GM21367 (cell line): Measurements from ENCODE around the gene MTHFD1L.
"Not testable (repeated sequence)": the region's sequence is repeated elsewhere in the genome, so short reads cannot be mapped to it uniquely, and the experiment has no call there.

Experiments
- ATAC-seq: cut with Tn5 transposase; IDR thresholded peaks from one replicate; pipeline ENCODE4 v1.9.1; 2021; ENCODE audit not compliant: unreplicated experiment

MTHFD1L gene

GRCh38 chr6:151113641-151114040 lies 248.1 kb downstream of the MTHFD1L start:
- no peak for ATAC-seq

- no peak for ATAC-seq
Measured at GRCh38 chr6:151118461-151119123, 253.1 kb downstream of the MTHFD1L start.

GRCh38 chr6:151119823-151120524 lies 254.5 kb downstream of the MTHFD1L start:
- ATAC-seq: no peak

- ATAC-seq: no peak
Measured at GRCh38 chr6:151121900-151122299, 256.4 kb downstream of the MTHFD1L start.

GRCh38 chr6:151123641-151124040 lies 258.1 kb downstream of the MTHFD1L start:
- ATAC-seq: not testable (repeated sequence)

GRCh38 chr6:151125242-151125641 lies 259.7 kb downstream of the MTHFD1L start:
- not testable (repeated sequence) for ATAC-seq

GRCh38 chr6:151125651-151126416 lies 260.3 kb downstream of the MTHFD1L start:
- not testable (repeated sequence) for ATAC-seq

- not testable (repeated sequence) for ATAC-seq
Measured at GRCh38 chr6:151126417-151126724, 260.9 kb downstream of the MTHFD1L start.

GRCh38 chr6:151127133-151127798 lies 261.8 kb downstream of the MTHFD1L start:
- ATAC-seq: not testable (repeated sequence)

- no peak for ATAC-seq
Measured at GRCh38 chr6:151128763-151129370, 263.4 kb downstream of the MTHFD1L start.

- no peak for ATAC-seq
Measured at GRCh38 chr6:151130329-151130728, 264.8 kb downstream of the MTHFD1L start.

- ATAC-seq: no peak
Measured at GRCh38 chr6:151131324-151132007, 266.0 kb downstream of the MTHFD1L start.

GRCh38 chr6:151136141-151136755 lies 270.7 kb downstream of the MTHFD1L start:
- ATAC-seq: no peak

- no peak for ATAC-seq
Measured at GRCh38 chr6:151137542-151137941, 272.0 kb downstream of the MTHFD1L start.

- ATAC-seq: no peak
Measured at GRCh38 chr6:151139524-151139923, 274.0 kb downstream of the MTHFD1L start.

GRCh38 chr6:151140767-151141166 lies 275.3 kb downstream of the MTHFD1L start:
- no peak for ATAC-seq

- ATAC-seq: no peak
Measured at GRCh38 chr6:151141685-151142084, 276.2 kb downstream of the MTHFD1L start.

GRCh38 chr6:151142676-151143075 lies 277.2 kb downstream of the MTHFD1L start:
- ATAC-seq: no peak

GRCh38 chr6:151143337-151143736 lies 277.8 kb downstream of the MTHFD1L start:
- ATAC-seq: no peak

GRCh38 chr6:151143806-151144205 lies 278.3 kb downstream of the MTHFD1L start:
- no peak for ATAC-seq
